CD4-positive, alpha-beta T cell treated with Interleukin-1 beta for 1 hour (primary cell): Measurements from ENCODE around the gene SRP68.
"Not testable (repeated sequence)": the region's sequence is repeated elsewhere in the genome, so short reads cannot be mapped to it uniquely, and the experiment has no call there.

Experiments
- DNase-seq, 2 donors: peaks; one replicate each; pipeline ENCODE4 v3.0.0-alpha.2; 2020 to 2022

SRP68 gene

GRCh38 chr17:76076765-76077583, 4.7 kb upstream of the SRP68 start:
- peak; percentile 46 to 73 for DNase-seq

GRCh38 chr17:76076146-76076764, 3.9 kb upstream of the SRP68 start:
- no peak for DNase-seq

GRCh38 chr17:76075364-76076145, 3.2 kb upstream of the SRP68 start:
- no peak for DNase-seq

- no peak for DNase-seq
These were observed 2.4 kb upstream of the SRP68 start, which contains the start of gene GALR2 for GRCh38 chr17:76074390-76075363. Gene GALR2 (plus strand): TSS chr17:76074781. CDS start chr17:76074884, 103 bp downstream.

GRCh38 chr17:76071531-76072147, 678 bp downstream of the SRP68 start:
- no peak for DNase-seq

GRCh38 chr17:76065775-76066174, 6.5 kb downstream of the SRP68 start:
- no peak for DNase-seq

GRCh38 chr17:76063875-76064546, 8.3 kb downstream of the SRP68 start:
- DNase-seq, result peak; percentile 22 to 53

GRCh38 chr17:76058264-76058663, 14.1 kb downstream of the SRP68 start:
- not testable (repeated sequence) for DNase-seq

- no peak for DNase-seq
These were observed 15.4 kb downstream of the SRP68 start for GRCh38 chr17:76056882-76057281.

GRCh38 chr17:76054112-76054476, 18.2 kb downstream of the SRP68 start:
- DNase-seq, result no peak

- no peak for DNase-seq
These were observed 18.8 kb downstream of the SRP68 start for GRCh38 chr17:76053246-76054111.

GRCh38 chr17:76051561-76051960, 20.8 kb downstream of the SRP68 start:
- no peak for DNase-seq

GRCh38 chr17:76050538-76051467, 21.5 kb downstream of the SRP68 start:
- DNase-seq, result no peak

- no peak for DNase-seq
These were observed 22.3 kb downstream of the SRP68 start for GRCh38 chr17:76049836-76050537.

- DNase-seq, result no peak
These were observed 23.1 kb downstream of the SRP68 start for GRCh38 chr17:76049239-76049638.

- peak in 1 of 2 donors; percentile 29 for DNase-seq
These were observed 23.6 kb downstream of the SRP68 start for GRCh38 chr17:76048711-76049110.

GRCh38 chr17:76048025-76048605, 24.2 kb downstream of the SRP68 start:
- no peak for DNase-seq

GRCh38 chr17:76046064-76046463, 26.3 kb downstream of the SRP68 start:
- DNase-seq, result no peak
